Measurements from ENCODE around the gene KIF17.

GRCh38 chr1:20700636-20701215 lies 17.1 kb downstream of the KIF17 start:
- no peak for TF ChIP-seq CTCF (conservative IDR thresholded peaks at IDR 0.05; ENCODE audit: low read depth, low read length)
- TF ChIP-seq FOS (IDR thresholded peaks at IDR 0.05; ENCODE audit: low read depth, low read length), result no peak
- TF ChIP-seq MAZ (IDR thresholded peaks at IDR 0.05; ENCODE audit: borderline replicate concordance, low read depth, low read length), result no peak
- no peak for TF ChIP-seq CEBPB (IDR thresholded peaks at IDR 0.05; ENCODE audit: low read depth, low read length)
- TF ChIP-seq POLR2A (IDR thresholded peaks at IDR 0.05; ENCODE audit: low read depth, low read length), result no peak
- no peak for TF ChIP-seq RCOR1 (IDR thresholded peaks at IDR 0.05; ENCODE audit: insufficient replicate concordance, low read length)
- TF ChIP-seq RAD21 (IDR thresholded peaks at IDR 0.05; ENCODE audit: low read length), result no peak
- no peak for TF ChIP-seq BHLHE40 (IDR thresholded peaks at IDR 0.05; ENCODE audit: low read depth, low read length)
- TF ChIP-seq MAFK (IDR thresholded peaks at IDR 0.05; ENCODE audit: low read depth, low read length), result no peak
- TF ChIP-seq MXI1 (IDR thresholded peaks at IDR 0.05; ENCODE audit: borderline replicate concordance, low read depth, low read length), result no peak
- no peak for TF ChIP-seq CHD1 (IDR thresholded peaks at IDR 0.05; ENCODE audit: low read depth, low read length)
- no peak for TF ChIP-seq ELK1 (IDR thresholded peaks at IDR 0.05; ENCODE audit: borderline replicate concordance, low read depth, low read length)

Data from IMR-90 (cell line).